Amniotic stem cell (primary cell): Measurements from ENCODE around the gene LGALS4.
A peak's percentile ranks its signal among the peaks of the same experiment; 100 is the strongest.
"Not testable (repeated sequence)": the region's sequence is repeated elsewhere in the genome, so short reads cannot be mapped to it uniquely, and the experiment has no call there.

Source experiments
- DNase-seq: peaks from one replicate; lab custom pipeline; 2025; lab: John Stamatoyannopoulos, UW

The LGALS4 gene

GRCh38 chr19:38812841-38813320 lies at the start of gene LGALS4:
Gene LGALS4, minus strand, starts transcription at chr19:38812945. Its CDS starts 59 bp downstream, at chr19:38812886.
- no peak for DNase-seq

- no peak for DNase-seq
Observed at GRCh38 chr19:38861368-38861767, 48.6 kb upstream of the LGALS4 start.

GRCh38 chr19:38859631-38860204 lies 47.0 kb upstream of the LGALS4 start:
- DNase-seq: not testable (repeated sequence)

- no peak for DNase-seq
Observed at GRCh38 chr19:38856813-38857212, 44.1 kb upstream of the LGALS4 start.

GRCh38 chr19:38855751-38856150 lies 43.0 kb upstream of the LGALS4 start:
- DNase-seq: not testable (repeated sequence)

GRCh38 chr19:38854961-38855360 lies 42.2 kb upstream of the LGALS4 start:
- DNase-seq: not testable (repeated sequence)

GRCh38 chr19:38853214-38853613 lies 40.5 kb upstream of the LGALS4 start:
- DNase-seq: no peak

GRCh38 chr19:38852231-38853044 lies 39.7 kb upstream of the LGALS4 start:
- peak; percentile 54 for DNase-seq

- DNase-seq: peak; percentile 80
Observed at GRCh38 chr19:38851622-38852230, 39.0 kb upstream of the LGALS4 start.

GRCh38 chr19:38850976-38851621 lies 38.4 kb upstream of the LGALS4 start:
- no peak for DNase-seq

- no peak for DNase-seq
Observed at GRCh38 chr19:38850436-38850975, 37.8 kb upstream of the LGALS4 start.

GRCh38 chr19:38849860-38850435 lies 37.2 kb upstream of the LGALS4 start, which contains the start of gene HNRNPL:
Gene HNRNPL, minus strand, starts transcription at chr19:38849986. Its CDS starts 20 bp downstream, at chr19:38849966.
- DNase-seq: peak; percentile 100

- DNase-seq: peak; percentile 94
Observed at GRCh38 chr19:38849147-38849859, 36.6 kb upstream of the LGALS4 start.

- no peak for DNase-seq
Observed at GRCh38 chr19:38848299-38849146, 35.8 kb upstream of the LGALS4 start.

GRCh38 chr19:38846097-38846496 lies 33.4 kb upstream of the LGALS4 start:
- no peak for DNase-seq

- DNase-seq: no peak
Observed at GRCh38 chr19:38845374-38846024, 32.8 kb upstream of the LGALS4 start.

GRCh38 chr19:38844093-38844686 lies 31.4 kb upstream of the LGALS4 start:
- no peak for DNase-seq

- DNase-seq: no peak
Observed at GRCh38 chr19:38843175-38843758, 30.5 kb upstream of the LGALS4 start.
